ENCODE measurements around the gene SNRNP200. TPM values are rescaled to one million over a fixed set of nuclear protein-coding genes. Genes with fewer than 3 reads are reported as not detected.

The SNRNP200 gene
- total RNA-seq, 3 donors from 2014 or later: 95.8 to 113 (median 106) TPM

Other genes starting within 250 kb of the SNRNP200 start
- gene ADRA2B, start 189.0 kb downstream of the SNRNP200 start, total RNA-seq: under 1 TPM; 0.17 to 0.73 (median 0.36) TPM
- not detected for gene ASTL, start 167.0 kb downstream of the SNRNP200 start, total RNA-seq
- gene DUSP2, start 160.1 kb downstream of the SNRNP200 start, total RNA-seq: 1 to 10 TPM; 1.5 to 2.3 (median 1.6) TPM
- gene STARD7, start 96.7 kb downstream of the SNRNP200 start, total RNA-seq: 100 to 1,000 TPM; 118 to 123 (median 122) TPM
- 100 to 1,000 TPM in 1 of 3 donors, 10 to 100 TPM in 2; 82.3 to 136 (median 87.9) TPM for gene TMEM127, start 39.5 kb downstream of the SNRNP200 start, total RNA-seq
- 10 to 100 TPM; 57.5 to 67.1 (median 60.6) TPM for gene CIAO1, start 39.3 kb downstream of the SNRNP200 start, total RNA-seq
- gene ITPRIPL1, start 19.8 kb upstream of the SNRNP200 start, total RNA-seq: 1 to 10 TPM in 2 of 3 donors, under 1 TPM in 1; 0.43 to 1.4 (median 1.3) TPM
- 10 to 100 TPM in 1 of 3 donors, 1 to 10 TPM in 2; 2.8 to 13.4 (median 4.6) TPM for gene NCAPH, start 30.2 kb upstream of the SNRNP200 start, total RNA-seq
- gene NEURL3, start 199.8 kb upstream of the SNRNP200 start, total RNA-seq: 1 to 10 TPM; 2.1 to 5.2 (median 2.3) TPM
- gene ARID5A, start 231.2 kb upstream of the SNRNP200 start, total RNA-seq: 10 to 100 TPM in 2 of 3 donors, 1 to 10 TPM in 1; 4.8 to 17.6 (median 10.3) TPM

All from mucosa of descending colon (tissue), 3 donors.